Stimulated activated CD4-positive, alpha-beta T cell treated with anti-CD3 and anti-CD28 coated beads, Interleukin-12 subunit alpha, Interleukin-12 subunit beta, amount 100 ng/mL, for 48 hours (primary cell): Measurements from ENCODE around the gene TAOK3.

ENCODE experiments used
- DNase-seq, 3 donors: peaks; one replicate each; pipeline ENCODE4 v3.0.0-alpha.2; 2020; ENCODE audit warnings: low read depth in 2 of 3, low spot score in 1 of 3

TAOK3 gene

DNA sequence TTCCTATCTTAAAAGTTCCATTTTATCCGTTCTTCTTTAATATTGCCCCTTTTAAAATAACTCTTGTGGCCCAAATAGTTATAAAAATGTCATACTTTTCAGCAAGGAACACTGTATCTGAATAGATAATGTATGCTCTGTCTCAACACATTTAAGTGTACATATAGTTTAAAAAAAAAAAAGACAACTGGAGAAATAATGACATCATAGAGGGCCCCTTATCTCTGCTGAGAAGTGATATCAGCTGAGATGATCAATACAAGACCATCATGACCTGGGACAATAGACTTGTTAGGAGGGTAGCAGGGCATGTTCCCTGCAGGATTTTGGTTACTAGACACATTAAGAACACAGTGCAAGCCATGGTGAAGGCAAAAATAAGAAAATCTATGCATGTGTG lies 159.3 kb downstream of the TAOK3 start:
- DNase-seq = no peak

- DNase-seq = no peak
Observed at GRCh38 chr12:118212606-118213005, 160.1 kb downstream of the TAOK3 start.

GRCh38 chr12:118206107-118206412 lies 166.6 kb downstream of the TAOK3 start:
- no peak for DNase-seq

GRCh38 chr12:118193958-118194357 lies 178.7 kb downstream of the TAOK3 start:
- no peak for DNase-seq

GRCh38 chr12:118193477-118193876 lies 179.2 kb downstream of the TAOK3 start:
- no peak for DNase-seq

DNA sequence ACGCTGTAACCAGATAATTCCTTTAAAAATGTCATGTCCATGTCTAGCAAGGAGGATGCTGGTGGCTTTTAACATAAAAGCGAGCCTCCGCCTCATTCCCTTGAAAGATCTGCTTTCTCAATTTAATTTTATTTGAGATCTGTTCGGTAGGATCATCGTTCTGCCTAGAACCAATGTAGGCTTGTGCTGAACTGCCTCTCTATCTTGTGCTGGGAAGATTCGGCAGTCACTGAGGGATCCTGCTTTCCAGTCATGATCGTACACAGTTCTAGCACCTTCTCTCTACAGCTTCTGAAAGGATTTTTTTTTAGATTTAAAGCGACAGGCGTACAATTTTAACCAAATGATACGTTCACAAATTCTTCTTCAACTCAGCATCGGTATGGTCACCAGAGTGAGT lies 182.4 kb downstream of the TAOK3 start:
- no peak for DNase-seq

DNA sequence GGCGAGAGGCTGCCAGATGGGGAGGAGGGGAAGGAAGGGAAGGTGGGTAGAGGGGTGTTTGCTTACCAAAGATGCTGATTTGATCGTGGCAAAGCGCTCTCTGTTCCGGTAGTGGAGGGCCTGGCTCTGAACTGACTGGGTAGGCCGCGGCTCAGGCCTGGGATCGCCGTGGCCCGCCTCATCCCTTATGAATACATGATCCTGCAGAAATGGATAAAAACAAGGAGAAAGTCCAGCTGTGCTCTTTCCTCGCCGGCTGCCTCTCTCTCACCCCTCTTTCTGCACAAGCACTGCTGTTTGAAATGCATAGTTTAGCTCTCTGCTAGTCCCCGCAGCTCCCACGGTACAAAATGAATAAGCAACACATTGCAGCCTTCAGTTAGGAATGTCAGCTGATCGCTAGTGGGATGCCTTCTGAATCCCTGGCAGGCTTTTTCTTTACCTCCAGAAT lies 182.9 kb downstream of the TAOK3 start:
- no peak for DNase-seq

GRCh38 chr12:118188690-118189371 lies 183.9 kb downstream of the TAOK3 start:
- DNase-seq = no peak

- no peak for DNase-seq
Observed at GRCh38 chr12:118187751-118188435, 184.8 kb downstream of the TAOK3 start.

DNA sequence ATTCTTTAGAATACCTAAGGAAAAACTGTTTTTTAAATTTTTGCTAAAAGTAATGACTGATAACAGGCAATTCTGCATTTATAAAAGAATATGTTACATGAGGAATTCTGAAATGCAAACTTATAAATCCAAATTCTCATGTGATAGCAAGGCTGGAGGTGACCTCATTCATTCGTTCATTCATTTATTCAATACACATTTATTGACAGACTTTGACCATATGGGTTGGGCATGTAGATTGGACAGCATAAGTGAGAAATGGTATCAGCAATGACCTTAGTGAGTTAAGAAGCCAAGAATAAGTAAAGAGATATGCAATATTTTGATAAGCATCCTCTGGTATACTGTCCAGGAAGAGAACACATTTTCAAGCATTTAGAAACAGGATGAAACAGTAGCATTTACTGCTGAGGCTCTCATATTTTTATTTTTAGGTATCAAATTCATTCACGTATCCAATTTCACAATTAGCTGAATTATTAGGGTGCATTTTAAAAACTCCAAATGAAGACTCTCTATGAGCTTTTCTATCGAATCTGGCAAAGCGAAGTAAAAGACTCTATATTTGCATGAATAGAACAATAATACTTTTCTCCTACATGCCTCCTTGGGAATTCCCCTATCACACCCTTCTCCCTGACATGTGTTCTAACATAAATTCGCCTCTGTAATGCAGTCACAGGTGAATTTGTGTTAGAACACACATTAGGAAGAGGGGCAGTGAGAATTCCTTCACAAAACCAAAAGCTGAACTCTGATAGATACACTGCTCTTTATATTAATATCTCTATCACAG lies 186.9 kb downstream of the TAOK3 start:
- DNase-seq = no peak

DNA sequence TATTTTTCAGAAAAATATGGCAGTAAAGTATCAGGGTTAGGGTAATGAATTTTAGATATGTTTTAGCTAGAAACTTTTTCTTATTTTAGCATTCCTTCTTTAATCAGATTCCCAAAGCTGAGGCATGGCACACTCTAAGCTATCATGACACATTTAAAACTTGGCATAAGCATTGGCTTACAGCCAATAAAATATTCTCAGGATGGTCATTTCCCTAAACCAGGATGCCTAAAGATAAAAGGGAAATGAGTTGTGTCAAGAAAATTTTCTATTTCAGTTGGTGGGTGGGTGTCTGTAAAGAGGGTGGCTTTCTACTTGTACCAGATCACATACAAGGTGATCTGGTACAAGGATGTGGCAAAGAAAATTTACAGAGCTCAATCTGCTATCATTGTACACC lies 189.0 kb downstream of the TAOK3 start:
- no peak for DNase-seq

DNA sequence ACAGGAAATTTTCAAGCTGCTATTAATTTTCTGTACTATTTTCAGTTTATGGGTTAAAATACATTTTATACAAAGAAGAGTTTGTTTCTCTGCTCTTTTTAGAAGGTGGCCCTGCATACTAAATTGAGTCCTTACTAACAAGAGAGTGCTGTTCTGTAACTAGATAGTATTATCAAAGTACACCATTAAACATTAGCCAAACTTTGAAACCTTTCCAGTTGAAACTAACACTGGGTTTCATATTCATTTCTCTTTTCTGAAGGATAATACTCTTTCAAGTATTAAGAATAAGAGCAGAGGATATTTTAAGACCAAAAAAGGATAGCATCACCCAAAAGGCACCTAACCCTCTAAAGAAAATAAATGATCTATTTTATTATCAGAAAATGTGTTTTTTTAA lies 189.6 kb downstream of the TAOK3 start:
- DNase-seq = no peak

DNA sequence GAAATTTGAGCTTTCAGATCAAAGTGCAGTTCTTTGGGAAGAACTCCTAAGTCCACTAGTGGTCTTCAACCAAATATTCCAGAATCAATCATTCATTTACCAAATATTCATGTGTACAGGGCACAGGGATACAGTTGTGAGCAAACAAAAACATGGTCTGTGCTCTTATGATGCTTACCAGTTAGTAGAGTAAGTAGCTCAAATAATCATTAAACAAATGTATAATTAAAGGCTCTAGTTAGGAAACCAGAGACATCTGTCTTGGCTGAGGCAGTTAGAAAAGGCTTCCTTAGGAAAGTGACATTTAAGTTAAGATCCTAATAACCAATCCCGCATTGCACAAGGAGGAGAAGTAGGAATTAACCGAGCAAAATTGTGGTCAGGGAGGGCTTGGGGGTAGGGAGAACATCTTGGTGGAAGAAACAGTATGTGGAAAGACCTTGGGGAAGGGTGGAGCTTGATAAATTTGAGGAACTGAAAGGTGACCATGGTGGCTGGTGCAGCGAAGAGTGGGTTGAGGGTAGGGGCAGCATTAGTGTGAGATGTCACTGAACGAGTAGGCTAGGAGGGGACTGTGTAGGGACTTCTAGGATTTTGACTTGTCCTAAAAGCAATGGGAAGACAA lies 196.8 kb downstream of the TAOK3 start:
- DNase-seq = no peak

GRCh38 chr12:118166946-118167345 lies 205.8 kb downstream of the TAOK3 start:
- DNase-seq = no peak

DNA sequence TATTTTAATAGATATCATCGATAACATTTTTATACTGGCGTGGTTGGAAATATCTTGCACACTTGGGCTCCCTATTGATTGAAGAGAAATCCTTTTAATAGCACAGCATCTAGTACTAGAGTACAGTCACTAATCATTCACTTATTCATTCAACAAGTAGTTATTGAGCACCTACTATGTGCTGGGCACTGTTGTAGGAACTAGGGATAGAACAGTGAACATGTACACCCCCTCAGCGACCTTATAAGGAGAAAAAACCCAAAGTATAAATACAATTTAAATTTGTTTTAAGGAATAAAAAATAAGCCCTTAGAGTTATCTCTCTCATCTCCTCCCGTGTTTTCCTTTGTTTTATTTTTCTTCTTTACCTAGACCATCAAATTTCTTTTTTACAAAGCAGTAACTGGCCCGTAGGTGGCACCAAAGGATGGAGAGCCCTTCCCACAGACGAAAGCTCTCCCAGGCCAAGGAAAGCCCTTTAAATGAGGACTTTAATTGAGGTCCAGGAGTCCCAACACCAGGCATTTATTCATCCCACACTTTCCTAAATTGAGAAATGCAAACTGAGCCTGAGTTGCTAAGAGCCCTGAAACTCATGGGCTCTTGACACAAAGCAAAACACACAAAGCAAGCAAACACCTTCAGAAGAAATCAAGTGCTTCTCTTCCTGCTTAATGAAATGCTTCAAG lies 207.8 kb downstream of the TAOK3 start:
- DNase-seq = no peak

DNA sequence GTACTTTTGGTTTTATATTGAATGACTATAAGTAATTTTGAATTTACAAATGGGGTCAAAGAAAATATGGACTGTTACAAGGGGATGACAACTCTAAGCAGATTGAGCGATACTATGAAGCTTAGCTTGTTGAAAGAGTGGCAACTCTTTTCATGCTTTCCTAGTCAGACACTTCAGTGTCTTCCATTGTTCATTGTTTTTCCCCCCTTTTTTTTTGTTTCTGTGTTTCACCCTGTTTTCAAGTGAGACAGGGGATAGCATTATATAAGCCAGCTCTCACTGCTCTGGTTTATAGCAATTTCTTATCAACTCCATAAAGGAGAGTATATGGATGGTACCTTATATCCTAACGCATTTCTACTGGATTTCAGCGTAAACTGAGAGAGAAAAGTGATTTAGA lies 212.2 kb downstream of the TAOK3 start:
- DNase-seq = no peak

DNA sequence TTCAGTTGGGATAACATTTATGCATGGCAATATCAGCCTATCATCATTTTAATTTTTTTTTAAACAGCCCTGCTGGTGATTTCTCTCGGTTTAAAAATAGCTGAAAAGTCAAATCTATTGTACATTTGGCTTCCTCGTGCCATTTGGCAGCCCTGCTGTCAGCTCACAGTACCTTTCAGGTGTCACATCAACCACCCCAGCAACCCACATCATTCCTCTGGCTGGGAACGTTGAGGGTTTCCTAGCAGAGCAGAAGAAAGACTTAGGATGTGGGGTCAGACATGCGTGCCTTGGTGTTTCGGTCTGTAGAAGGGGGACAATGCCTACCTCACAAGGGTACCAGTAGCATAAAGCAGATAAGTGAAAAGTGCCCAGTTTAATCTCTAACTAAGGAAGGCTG lies 221.0 kb downstream of the TAOK3 start:
- no peak for DNase-seq

DNA sequence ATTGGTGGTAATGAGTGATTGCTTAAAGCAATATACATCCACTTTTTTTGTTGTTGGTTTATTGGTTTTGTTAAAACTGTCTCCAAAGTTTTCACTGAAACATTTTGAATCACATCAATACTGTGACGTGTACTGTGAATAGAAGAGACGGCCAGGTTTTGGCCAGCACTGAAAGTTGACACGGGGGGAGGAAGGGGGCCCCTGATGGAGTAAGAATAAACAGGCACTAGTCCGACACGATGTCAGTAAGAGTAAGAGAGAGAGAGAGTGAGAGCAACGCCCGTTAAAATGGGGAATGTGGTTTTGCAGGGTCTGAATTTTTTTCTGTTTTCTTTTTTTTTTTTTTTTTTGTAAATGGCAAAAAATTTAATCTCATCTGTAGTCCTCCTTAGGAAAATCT lies 222.1 kb downstream of the TAOK3 start:
- DNase-seq = no peak

GRCh38 chr12:118148287-118148686 lies 224.4 kb downstream of the TAOK3 start:
- DNase-seq = no peak

GRCh38 chr12:118145798-118146156 lies 226.9 kb downstream of the TAOK3 start:
- DNase-seq = no peak

- no peak for DNase-seq
Observed at GRCh38 chr12:118145113-118145797, 227.5 kb downstream of the TAOK3 start.
